Activated CD8-positive, alpha-beta memory T cell treated with anti-CD3 and anti-CD28 coated beads for 4 hours (primary cell): Measurements from ENCODE around the gene ALG14.
"Not testable (repeated sequence)": the region's sequence is repeated elsewhere in the genome, so short reads cannot be mapped to it uniquely, and the experiment has no call there.

Experiments used
- DNase-seq, 2 donors: peaks; one replicate each; pipeline ENCODE4 v3.0.0-alpha.2; 2020; ENCODE audit warnings: low read depth in 2 of 2

Gene ALG14

DNA sequence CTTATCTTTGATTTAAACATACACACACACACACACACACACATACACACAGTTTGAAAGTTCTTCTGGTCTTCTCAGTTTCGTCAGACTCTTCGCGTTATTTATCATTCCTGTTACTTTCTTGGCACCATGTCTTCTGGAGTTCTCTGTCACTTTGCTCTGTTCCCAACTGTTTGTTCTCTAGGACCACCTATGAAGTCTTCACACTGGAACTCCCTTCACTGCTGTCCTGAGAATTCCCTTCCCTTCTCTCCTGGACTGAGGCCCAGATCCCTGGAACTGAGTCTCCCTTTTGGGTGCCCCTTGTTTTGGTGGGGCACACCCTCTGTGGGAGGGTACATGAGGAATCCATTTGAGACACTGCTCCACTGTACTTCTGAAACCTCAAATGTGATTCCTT is 30.5 kb downstream of the ALG14 start:
- DNase-seq, result no peak

DNA sequence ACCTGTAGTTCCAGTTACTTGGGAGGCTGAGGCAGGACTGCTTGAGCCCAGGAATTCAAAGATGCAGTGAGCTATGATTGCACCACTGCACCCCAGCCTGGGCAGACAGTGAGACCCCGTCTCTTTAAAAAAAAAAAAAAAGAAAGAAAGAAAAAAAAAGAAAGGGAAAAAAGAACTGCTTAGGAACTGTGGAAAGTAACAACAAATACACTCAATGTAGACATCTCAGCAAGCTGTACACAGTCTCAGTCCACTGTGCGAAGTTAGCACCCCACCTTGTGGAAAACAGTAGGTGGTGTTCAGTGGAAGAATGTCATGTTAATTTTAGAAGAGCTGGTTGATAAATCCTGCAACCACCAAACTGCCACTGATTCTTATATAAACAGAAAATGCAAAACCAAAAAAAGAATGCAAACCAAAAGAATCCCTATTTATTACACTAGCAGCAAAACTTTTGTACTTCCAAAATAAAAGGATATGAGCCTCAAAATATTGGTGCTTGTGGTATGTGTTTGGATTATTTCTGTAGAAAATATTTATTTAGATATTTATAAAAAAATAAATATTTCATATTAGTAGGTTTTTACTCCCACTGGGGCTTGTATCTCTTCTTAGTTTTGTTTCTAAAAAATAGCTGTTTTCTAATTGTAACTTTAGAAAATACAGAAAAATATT is 31.1 kb downstream of the ALG14 start:
- DNase-seq, result no peak

DNA sequence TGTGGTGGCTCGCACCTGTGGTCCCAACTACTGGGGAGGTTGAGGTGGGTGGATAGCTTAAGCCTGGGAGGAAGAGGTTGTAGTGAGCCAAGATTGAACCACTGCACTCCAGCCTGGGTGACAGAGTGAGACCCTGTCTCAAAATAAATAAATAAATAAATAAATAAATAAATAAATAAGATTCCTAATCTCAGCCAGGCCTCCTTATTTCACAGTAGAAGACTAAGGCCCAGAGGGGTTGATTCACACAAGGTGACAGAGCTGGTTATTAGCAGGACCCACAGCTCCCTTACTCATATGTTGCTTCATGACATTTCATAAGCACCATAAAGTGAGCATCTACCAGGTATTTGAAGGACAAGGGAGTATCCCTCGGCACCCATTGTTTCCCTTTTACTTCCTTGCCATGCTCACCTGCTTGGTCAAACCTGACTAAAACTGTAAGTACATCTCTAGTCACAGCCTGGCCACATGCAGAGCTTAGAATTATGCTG is 32.7 kb downstream of the ALG14 start:
- no peak for DNase-seq

DNA sequence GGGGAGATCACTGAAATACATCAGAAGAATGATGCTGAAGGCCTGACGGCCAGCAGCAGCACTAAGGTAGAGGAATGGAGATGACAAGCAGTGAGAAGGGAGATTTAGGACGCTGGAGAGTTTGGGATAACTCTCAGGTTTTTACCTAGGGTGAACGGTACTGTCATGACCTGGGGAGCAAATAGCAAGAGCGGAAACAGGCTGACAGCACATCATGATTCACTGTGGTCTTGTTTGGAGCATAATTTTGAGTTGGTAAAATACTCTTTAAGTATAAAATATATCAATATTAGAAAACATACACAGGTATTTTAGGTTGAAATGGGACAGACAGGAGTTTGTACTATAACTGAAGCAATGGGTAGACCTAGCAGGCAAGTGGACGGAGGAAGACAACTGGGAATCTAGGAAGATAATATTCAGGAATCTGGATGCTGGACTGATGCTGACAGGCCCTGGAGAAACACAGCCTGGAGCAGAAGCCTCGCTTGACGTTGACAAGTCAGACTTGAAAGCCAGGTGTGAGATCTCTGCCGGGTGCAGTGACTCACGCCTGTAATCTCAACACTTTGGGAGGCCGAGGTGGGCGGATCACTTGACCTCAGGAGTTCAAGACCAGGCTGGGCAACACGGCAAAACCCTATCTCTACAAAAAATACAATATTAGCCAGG is 33.3 kb downstream of the ALG14 start:
- no peak for DNase-seq

DNA sequence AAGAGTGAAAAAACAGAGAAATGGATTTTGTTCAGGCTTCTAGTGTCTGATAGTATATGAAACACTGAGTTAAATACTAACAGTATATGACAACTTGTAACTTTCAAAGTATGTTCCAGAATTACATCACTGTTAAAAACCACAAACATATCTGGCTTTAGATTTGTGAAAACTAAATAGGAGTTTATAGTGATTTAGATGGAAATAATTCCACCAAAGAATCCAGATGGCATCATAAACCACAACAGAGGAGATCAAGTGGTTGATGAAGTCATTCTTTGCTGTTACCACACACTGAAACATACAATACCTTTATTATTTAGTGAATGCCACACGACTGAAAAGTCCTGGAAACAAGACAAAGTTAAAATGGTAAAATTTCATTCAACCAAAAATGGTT is 37.2 kb downstream of the ALG14 start:
- DNase-seq, result no peak

DNA sequence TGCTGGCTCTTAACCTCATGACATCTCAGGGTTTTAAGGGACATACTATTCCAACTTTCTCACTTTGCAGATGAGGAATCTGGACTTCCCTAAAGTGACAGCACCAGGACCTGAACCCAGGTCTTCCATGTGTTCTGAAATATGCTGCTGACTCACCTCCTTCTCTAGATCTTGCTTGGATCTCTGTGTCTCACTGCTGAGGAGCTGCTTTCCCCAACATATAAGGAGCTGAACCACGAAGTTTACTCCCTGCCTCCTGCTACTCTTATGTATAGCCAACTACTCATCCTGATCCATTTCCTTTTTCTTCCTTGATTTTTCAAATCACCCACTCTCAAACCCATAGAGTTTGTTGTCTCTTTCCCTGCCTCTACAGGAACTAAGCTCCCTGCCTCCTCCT is 38.2 kb downstream of the ALG14 start:
- no peak for DNase-seq

DNA sequence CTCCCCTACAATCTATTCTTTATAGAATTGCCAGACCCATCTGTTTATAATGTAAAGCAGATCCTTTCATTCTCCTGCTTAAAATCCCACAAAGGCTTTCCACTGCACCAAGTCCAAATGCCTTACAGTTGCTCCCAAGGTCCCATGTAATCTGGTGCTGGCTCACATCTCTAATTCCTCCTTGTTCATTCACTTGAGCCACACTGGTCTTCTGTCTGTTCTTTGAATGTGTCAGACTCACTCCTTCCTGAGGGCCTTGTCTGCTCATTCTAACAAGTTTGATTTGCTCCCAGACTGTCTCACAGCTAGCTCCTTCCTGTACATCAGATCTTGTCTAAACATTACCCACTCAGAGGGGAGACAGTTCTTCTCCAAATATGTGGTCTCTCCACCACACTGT is 38.9 kb downstream of the ALG14 start:
- DNase-seq, result no peak

DNA sequence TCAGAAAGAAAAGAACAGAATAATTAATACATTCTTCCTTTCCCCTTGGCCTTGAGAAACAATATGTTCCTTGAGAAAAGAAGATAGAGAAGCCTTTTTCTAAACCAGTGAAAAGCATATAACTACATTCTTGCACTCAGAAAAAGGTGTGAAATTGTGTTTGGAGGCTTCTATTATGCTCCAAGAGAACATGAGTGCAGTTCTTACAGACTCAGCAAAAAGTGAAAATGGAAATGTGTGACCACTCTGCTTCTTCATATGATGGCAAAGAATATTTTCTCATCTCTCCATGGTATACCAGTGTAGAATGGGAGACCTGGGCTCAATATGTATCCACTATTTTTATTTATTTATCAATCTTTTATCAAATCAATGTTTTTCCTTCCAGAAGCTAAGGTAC is 43.2 kb downstream of the ALG14 start:
- DNase-seq, result no peak

DNA sequence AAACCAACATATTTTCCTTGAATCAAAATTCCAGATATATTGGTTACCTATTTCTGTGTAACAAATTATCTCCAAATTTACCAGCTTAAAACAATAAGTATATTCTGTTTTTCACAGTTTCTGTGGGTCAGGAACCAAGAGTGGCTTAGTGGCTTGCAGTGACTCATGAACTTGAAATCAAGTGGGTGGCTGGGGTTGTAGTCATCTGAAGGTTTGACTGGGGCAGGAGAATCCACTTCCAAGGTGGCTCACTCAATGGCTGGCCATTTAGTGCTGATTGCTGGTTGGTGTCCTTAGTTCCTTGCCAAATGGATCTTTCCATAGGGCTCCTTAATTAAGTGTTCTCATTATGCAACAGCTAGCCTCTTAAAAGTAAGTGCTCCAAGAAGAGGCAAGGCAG is 43.8 kb downstream of the ALG14 start:
- no peak for DNase-seq

DNA sequence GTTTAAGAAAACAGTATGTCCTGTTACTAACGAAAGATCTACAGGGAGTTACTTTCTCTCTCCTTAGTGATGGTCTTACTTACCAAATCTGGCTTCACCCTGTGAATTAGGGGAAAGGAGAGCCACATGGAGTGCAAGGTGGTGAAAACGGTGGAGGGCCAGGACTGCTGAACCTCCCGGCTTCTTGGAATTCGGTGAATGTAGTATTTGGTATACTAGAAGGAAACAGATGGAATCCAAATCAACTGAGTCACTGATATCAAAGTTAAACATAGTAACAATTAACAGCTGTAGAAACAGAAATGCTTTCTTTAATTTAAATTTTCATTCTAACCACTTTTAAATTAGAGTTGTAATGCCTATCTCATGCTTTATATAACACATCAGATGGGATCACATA is 45.7 kb downstream of the ALG14 start:
- DNase-seq, result no peak

DNA sequence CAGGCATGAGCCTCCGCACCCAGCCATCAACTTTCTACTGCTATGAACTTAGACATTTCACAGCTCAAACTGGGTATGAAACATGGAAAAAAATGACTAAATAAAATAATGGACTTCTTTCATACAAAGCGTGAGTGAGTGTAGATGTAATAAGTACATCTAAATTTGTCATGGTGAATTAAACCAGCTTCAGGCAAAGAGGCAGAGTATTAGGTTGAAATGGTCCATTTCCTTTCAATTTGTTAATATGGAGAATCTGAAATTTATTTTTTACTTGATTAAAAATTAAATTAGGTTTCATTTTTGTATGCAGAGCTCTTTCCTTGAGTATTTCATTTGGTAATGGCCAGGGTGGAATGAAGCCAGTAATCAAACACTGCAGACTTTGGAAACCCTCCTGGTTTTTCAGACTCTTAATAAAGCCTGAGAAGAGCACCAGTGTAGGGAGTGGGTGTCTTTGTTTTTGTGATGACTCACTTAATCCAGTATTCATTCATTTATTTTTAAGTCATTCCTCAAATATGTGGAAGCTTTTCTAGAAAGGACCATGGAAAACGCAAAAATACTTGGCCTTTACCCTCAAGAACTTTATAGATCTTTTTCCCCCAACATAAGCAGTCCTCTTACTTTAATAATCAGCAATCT is 49.2 kb downstream of the ALG14 start:
- no peak for DNase-seq

DNA sequence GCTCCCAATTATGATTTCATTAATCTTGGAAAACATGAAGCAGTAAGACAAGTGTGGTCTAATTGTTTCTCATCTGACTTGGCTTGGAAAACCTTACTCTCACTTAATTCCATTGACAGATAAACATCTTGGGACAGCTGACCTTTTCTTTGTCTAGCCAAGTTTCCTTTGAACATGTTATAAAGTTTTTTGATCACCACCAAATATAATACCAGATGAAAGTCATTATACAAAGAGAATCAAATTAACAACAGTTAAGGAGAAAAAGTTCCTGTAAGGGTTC is 50.2 kb downstream of the ALG14 start:
- DNase-seq, result no peak

DNA sequence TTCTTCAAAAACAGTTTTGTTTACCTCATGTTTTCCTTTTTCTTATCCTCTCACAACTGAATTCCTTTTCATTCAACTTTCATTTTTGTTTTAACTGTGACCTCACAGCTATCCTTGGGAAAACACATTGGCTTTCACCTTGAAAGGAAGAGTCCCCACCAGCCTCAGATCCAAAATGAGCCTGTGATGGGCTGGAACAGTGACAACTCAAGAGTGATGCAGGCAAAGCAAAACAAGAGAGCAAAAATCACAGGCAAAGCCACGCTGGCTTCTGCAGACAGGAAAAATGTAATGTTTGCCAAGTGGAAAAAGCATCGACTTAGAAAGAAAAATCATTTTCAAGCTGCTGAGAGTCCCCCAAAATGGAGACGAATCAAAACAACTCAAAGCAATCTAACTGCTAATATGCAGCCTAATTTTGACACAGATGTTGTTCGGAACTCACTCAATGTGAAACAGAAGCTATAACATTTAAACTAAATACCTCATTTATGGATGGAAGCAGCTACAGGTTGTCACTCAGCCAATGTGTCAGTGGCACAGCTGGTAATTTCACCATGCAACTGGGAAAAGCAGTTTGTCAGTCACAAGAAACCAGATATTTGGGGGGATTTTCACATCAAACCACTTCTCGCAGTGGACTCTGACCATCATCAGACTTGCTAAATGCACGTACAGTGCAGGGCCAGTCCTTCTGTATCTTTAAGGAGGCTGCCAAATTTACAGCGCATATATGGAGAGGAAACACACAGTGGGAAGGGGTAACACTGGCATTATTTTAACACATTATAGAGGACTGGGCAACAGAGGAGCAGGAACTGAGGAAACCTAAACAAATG is 50.7 kb downstream of the ALG14 start:
- DNase-seq, result no peak

DNA sequence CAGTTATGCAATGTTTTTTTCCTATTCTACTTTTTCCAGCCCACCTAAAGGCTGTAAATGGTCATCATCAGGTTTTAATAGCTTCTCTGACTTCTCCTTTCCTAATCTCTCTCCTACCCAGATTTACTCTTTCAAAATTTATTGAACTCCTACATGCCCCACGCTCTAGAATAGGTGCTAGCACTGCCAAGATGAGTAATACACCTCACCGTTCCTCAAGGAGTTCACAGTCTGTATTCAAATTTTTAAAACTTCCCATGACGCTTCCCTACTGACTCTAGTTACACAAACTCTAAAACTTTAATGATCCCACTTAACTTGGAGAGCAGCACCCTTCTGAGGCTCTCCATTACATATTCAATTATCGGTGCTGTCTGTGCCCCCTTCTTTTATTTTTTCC is 51.6 kb downstream of the ALG14 start:
- no peak for DNase-seq

DNA sequence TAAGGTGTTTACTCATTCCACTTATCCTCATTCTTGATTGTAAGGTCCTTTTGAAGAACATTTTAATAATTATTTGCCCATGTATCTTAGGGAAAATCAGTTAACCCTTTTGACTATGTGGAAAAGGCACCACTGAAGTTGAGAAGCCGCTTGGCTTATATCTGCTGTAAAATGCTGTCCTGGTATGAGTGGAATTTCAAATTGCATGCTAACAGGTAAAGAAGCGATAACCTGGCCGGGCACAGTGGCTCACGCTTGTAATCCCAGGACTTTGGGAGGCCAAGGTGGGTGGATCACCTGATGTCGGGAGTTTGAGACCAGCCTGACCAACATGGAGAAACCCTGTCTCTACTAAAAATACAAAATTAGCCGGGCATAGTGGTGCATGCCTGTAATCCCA is 53.3 kb downstream of the ALG14 start:
- not testable (repeated sequence) for DNase-seq

DNA sequence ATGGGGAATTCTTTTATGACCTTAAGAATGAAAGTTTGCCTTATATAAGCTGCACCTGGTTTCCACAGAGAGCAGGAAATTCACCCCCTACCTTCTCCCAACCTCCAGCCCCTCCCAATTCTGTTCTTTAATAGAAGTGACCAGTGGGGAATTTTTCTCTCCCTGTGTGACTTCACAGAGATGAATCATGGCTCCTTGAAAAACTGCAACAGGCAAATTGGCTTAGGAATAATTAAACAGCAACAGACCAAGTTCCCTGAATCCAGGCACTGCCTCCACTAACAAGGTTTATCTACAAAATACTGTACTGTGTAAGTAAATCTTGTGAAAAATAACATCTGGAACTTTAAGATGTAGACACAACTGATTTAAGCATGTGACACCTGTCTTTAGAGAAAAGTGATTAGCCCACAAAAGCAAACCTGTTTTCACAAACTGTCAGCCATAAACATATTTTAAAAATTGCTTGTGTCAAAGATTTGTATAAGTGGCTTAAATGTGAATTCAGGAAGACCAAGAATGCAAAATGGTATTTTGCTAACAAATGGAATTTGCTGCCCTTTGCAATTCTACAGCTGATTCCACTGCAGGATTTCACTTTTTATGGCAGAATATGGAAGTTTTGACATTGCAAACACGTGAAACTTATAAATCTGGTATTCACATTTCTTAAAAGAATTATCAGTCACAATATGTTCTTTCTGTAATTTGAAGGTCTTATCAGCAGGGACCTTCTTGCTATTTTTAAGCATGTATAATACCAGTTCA is 54.0 kb downstream of the ALG14 start:
- no peak for DNase-seq

DNA sequence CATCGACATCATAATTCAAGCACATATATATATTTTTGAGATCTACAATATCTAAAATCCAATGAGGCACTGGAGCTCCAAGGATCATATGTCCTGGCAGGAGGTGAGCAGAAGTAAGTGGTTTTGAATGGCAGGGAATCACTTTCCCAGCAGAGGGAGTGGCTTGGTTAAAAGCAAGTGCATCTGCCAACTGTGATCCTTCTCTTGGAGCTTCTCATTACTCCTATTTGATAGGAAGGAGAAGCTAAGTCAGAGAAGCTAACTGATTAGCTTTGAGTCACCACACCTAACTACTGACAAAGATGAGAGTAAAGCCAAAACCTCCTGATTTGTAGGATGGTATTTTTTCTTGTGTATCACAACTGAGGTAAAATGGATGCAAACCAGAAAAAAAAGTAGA is 55.0 kb downstream of the ALG14 start:
- DNase-seq, result no peak

DNA sequence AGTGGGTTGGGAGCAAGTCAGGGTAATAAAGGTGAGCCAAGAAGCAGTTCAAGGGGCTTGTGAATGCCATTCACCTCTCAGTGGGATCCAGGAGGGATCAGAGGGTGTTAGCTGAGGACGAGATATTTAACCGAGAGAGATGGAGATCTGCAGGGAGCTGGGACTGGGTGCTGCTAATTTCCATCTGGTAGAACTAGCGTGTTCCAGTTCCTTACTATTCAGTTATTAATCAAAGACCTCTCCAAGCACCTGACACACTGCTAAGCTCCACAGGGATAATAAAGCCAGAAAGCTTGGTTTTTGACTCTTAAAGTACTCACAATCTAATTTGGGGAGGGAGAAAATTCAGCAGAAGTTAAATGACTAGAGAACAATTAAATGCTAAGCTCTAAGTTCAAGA is 57.7 kb downstream of the ALG14 start:
- DNase-seq, result no peak

DNA sequence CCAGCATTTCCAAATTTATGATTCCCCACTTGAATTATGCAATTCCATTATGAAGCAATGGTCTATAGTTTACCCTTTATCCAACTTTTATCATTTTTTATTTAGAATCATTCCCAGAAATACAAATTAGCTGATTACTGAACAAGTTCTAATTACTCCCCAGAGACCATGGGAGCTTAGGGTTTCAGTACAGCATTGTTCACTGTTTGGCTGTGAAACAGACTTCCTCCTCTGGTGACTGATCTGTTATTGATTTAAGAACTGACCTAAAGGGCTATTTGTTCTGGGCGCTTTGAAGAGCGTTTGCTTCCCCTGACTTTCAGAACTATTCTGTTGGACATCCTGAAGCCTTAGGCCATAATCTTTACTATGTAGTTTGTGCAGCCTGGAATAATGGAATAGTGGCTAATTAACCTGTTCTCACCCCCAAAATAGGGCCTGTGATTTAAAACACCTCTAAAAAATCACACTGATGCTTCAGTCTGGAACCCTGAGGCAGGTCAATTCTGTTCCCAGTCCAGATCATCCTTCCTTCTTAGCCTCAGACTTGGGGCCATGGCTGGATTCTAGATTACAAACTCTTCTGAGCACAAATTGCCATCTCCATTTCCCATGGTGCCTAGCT is 58.7 kb downstream of the ALG14 start:
- no peak for DNase-seq

DNA sequence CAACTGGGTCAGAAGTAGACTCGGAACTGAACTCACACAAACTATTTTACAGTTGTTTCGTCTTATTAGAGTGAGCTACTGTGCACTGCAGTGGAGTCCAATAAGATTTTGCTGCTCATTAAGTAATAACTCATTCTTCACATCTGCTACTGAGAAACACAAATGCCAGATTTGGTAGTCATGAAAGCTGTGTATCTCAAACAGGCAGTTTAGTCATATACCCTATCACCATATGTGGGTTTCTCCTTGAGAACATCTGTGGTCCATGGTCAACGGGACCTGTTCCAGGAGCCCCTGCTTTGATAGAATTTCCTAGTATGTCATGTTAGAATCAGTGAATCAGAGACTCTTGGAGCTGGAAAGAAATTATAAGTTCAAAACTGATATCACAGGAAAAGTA is 60.4 kb downstream of the ALG14 start:
- no peak for DNase-seq

DNA sequence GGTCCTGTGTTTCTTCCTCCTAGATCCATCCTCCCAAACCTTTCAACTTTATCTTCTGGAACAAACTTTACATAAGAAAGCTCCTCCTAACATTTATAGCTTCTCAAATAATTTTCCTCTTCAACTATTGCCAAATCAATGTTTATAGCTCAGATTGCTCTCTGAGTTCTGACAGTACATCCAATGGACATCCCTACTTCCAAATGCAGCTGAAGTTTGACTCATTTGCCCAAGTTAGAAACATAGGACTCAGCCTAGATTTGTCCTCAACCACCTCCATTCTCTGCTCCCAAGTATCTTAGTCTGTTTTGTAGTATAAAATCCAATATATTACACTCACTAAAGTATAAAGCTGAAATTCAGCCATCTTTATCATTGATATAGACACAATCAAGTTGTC is 62.6 kb downstream of the ALG14 start:
- DNase-seq, result no peak
